HG02885 (cell line): Measurements from ENCODE around the gene MRAP.

Source experiments
- ATAC-seq: cut with Tn5 transposase; IDR thresholded peaks from one replicate; pipeline ENCODE4 v1.9.1; 2021; ENCODE audit warnings: mild to moderate bottlenecking; ENCODE audit not compliant: unreplicated experiment, poor library complexity

The MRAP gene

GRCh38 chr21:32320059-32320458, 21.4 kb downstream of the MRAP start:
- no peak for ATAC-seq

- ATAC-seq: no peak
Observed at GRCh38 chr21:32320726-32321125, 22.1 kb downstream of the MRAP start.

- ATAC-seq: no peak
Observed at GRCh38 chr21:32321480-32321879, 22.8 kb downstream of the MRAP start.

- no peak for ATAC-seq
Observed at GRCh38 chr21:32322103-32322502, 23.4 kb downstream of the MRAP start.

- ATAC-seq: no peak
Observed at GRCh38 chr21:32322676-32323075, 24.0 kb downstream of the MRAP start.

- ATAC-seq: no peak
Observed at GRCh38 chr21:32325706-32326105, 27.1 kb downstream of the MRAP start.

- no peak for ATAC-seq
Observed at GRCh38 chr21:32328595-32328994, 29.9 kb downstream of the MRAP start.

- no peak for ATAC-seq
Observed at GRCh38 chr21:32329331-32329730, 30.7 kb downstream of the MRAP start.

- no peak for ATAC-seq
Observed at GRCh38 chr21:32329776-32330175, 31.1 kb downstream of the MRAP start.

- no peak for ATAC-seq
Observed at GRCh38 chr21:32330784-32331311, 32.2 kb downstream of the MRAP start.

- no peak for ATAC-seq
Observed at GRCh38 chr21:32331444-32332305, 33.0 kb downstream of the MRAP start.

GRCh38 chr21:32332463-32332951, 33.9 kb downstream of the MRAP start:
- no peak for ATAC-seq

GRCh38 chr21:32333953-32334673, 35.5 kb downstream of the MRAP start:
- ATAC-seq: no peak

GRCh38 chr21:32334980-32335531, 36.4 kb downstream of the MRAP start:
- ATAC-seq: no peak

- no peak for ATAC-seq
Observed at GRCh38 chr21:32335601-32336575, 37.2 kb downstream of the MRAP start.

GRCh38 chr21:32336711-32337110, 38.1 kb downstream of the MRAP start:
- no peak for ATAC-seq

GRCh38 chr21:32337206-32337605, 38.6 kb downstream of the MRAP start:
- no peak for ATAC-seq

GRCh38 chr21:32338209-32338921, 39.7 kb downstream of the MRAP start:
- no peak for ATAC-seq
